NCI-H2029 (cell line): ENCODE data around the gene HSPG2.
"Not testable (repeated sequence)": the region's sequence is repeated elsewhere in the genome, so short reads cannot be mapped to it uniquely, and the experiment has no call there.

Source experiments
- DNase-seq: peaks from one replicate; lab custom pipeline; 2025; lab: John Stamatoyannopoulos, UW

HSPG2 gene

GRCh38 chr1:21843996-21844395 lies 93.1 kb downstream of the HSPG2 start:
- DNase-seq: no peak

DNA sequence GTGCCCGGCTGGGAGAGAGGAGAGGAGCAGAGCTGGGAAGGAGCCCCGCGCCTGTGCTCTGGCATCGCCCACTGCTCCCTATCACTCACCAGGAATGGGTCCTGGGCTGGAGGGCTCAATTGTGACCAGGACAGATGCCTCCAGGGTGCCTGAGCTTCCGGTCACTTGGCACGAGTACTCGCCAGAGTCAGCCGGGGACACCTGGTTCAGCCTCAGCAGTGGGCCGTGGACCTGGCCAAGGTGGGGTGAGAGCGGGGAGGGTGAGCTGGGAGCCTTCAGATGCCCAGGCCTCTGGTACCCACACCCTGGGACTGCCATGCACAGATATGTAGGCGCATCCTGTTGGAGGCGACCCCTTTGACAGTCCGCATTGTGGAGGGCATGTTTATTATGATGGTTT lies 93.9 kb downstream of the HSPG2 start:
- DNase-seq: no peak

GRCh38 chr1:21842606-21843162 lies 94.4 kb downstream of the HSPG2 start:
- no peak for DNase-seq

- no peak for DNase-seq
These were observed 95.2 kb downstream of the HSPG2 start for GRCh38 chr1:21841852-21842466.

DNA sequence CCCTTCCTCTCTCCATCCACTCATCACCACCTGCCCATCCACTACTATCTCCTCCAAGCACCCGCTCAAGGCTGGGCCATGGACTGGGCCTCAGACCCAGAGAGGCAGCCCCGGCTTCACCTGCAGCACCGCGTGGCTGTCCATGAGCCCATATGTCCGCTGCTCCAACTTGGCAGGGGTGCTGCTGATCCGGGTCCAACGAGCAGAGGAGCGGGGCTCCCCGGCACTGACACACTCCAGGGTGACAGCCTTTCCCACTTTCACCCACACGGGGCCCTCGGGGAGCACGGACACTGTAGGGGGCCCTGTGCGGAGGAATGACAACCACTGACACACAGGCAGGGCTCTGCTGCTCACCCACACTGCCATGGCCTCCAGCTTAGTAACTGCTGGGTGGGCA lies 96.1 kb downstream of the HSPG2 start:
- DNase-seq: no peak

GRCh38 chr1:21839337-21840037 lies 97.6 kb downstream of the HSPG2 start:
- DNase-seq: no peak

- DNase-seq: no peak
These were observed 98.6 kb downstream of the HSPG2 start for GRCh38 chr1:21838359-21839157.

DNA sequence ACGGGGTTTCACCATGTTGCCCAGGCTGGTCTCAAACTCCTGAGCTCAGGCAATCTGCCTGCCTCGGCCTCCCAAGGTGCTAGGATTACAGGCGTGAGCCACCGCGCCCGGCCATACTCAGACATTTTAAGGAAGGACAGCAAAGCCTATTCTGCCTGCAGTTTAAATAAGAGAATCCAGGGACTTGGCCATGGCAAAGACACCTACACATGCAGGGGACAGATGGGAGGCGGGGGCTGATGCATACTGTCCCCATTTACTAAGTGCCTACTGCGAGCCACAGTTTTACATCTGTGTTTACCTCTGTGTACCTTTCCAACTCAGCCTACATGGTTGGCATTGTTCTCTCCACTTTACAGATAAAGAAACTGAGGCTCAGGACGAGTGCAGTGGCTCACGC lies 99.6 kb downstream of the HSPG2 start:
- no peak for DNase-seq

- no peak for DNase-seq
These were observed 100.4 kb downstream of the HSPG2 start for GRCh38 chr1:21836729-21837128.

- DNase-seq: no peak
These were observed 101.1 kb downstream of the HSPG2 start for GRCh38 chr1:21836010-21836409.

- DNase-seq: no peak
These were observed 102.4 kb downstream of the HSPG2 start for GRCh38 chr1:21834666-21835065.

DNA sequence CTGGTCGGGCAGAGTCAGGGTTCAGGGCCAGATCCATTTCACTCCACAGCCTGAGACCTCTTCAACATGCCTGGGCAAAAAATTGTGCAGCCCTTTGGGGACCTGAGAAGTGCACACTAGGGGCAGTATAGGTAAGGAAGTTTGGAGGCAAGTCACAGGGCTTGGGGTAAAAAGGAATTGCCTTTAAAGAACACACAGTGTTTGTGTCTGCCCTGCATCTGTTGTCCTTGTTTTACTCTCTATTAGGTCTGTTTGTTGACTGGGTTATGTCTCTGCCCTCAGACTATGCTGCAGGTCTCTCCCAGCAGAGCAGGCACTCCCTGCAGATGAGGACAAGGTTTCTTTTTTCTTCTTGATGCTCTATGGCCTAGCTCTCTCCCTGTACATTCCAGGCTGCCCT lies 103.0 kb downstream of the HSPG2 start:
- DNase-seq: no peak

DNA sequence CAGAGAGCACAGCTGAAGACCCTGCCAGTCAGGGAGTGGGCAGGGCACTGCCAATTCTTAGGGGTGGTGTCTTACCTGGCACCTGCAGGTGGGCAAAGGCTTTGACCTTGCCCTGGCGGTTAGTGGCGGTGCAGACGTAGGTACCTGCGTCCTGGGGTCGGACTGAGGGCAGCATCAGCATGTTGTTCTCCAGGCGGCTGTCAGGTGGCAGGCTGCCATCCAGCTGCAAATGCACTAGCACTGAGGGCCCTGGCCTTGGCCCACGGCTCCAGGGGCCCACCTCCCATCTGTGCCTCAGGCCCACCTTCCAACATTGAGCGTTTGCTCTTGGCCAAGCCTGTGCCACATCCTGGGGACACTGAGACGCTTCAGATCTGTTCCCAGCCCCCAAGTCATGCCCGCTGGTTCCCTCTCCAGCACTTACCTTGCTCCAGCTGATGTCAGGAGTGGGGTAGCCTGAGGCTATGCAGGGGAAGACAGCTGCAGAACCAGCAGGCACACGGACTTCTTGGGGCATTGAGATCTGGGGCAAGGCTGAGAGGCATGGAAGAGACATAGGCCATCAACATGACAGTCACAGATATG lies 103.6 kb downstream of the HSPG2 start:
- DNase-seq: no peak

- no peak for DNase-seq
These were observed 105.6 kb downstream of the HSPG2 start for GRCh38 chr1:21831454-21831970.

- DNase-seq: no peak
These were observed 106.2 kb downstream of the HSPG2 start for GRCh38 chr1:21830792-21831453.

DNA sequence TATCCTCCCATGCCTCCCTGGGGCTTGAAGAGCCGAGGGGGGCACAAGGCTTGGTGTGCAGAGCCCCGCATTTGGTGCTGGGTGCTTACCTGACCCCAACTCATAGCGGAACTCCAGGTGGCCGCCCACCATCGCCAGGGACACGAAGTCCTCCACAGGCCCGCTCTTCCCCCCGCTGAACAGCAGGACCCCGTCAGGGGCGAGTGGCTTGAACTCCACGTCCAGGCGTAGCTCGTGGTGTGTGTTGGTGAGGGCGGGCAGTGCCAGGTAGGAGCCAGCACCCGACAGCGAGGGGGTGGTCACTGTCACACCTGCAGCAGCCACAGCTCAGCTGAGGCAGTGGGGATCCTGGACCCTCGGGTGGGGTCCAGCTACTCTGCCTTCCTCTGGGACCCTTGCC lies 107.8 kb downstream of the HSPG2 start:
- DNase-seq: no peak

DNA sequence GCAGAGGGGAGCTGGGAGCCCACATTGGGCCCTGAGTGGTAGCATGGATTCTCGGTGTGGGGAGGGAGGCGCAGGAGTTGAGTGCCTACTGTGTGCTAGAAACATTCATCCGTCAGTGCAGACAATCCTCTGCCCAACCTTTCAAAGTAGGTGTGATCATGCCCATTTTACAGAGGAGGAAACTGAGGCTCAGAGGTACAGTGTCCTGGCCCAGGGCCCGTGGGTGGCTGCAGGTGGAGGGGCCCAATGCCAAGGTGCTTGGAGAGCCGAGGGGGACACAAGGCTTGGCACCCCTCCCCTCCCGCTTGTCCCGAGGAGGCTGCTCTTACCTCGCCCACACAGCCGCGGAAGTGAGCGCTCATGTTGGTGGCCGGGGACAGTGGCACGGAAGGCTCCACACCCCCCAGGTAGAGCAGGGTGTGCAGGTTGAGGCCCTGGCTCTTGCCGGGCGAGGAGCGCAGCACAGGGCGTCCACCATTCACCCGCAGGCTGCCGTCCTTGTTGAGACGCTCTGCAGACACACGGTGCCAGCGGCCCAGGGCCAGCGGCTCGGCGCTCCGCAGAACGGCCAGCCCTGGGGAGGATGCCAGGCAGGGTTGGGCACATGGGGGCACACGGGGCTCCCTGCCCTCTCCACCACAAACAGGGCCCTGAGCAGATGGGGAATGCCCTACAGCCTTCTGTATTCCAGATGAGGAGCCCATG lies 108.5 kb downstream of the HSPG2 start:
- DNase-seq: no peak

GRCh38 chr1:21828075-21828474 lies 109.0 kb downstream of the HSPG2 start:
- no peak for DNase-seq

GRCh38 chr1:21827141-21827679 lies 109.9 kb downstream of the HSPG2 start:
- DNase-seq: no peak

- not testable (repeated sequence) for DNase-seq
These were observed 110.4 kb downstream of the HSPG2 start for GRCh38 chr1:21826694-21827093.

- DNase-seq: no peak
These were observed 111.7 kb downstream of the HSPG2 start for GRCh38 chr1:21825393-21825792.
